ENCODE measurements around the gene ZNF467.

The ZNF467 gene

DNA sequence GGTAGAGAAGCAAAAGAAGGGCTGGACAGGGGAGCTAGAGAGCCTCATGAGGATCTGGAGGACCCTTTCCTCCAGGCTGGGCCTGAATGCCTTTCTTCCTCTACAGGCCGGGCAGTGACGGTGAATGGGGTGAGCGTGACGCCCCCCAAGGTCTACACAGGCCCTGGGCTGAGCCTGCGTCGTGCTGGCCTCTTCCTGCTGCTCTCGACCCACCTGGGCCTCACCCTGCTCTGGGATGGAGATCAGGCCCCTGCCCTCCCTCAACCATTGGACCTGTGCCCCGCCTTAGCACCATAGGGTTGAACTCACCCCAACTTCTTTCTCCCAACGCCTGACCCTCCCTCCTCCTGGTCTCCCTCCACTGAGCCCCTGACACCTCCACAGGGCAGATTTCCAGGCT is 12.6 kb upstream of the ZNF467 start:
- no peak for DNase-seq (ENCODE audit: low read depth in 2 of 2)

- DNase-seq (ENCODE audit: low read depth in 2 of 2) = no peak
Measured at GRCh38 chr7:149785402-149785801, 12.0 kb upstream of the ZNF467 start.

DNA sequence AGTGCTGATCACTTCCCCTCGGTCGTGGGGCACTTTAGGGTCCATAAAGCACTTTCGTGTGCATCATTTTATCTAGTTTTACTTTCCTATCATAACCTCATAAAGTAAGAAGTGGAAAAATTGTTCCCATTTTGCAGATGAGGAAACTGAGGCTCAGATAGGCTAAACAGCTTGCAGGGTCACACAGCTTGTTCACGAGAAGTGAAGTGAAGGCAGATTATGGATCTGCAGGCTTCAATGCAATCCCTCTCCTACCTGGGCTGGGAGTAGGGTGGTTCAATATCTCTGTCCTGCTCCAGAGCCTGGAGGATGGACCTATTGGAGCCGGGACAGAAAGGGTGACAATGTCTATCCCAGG is 10.8 kb upstream of the ZNF467 start:
- DNase-seq (ENCODE audit: low read depth in 2 of 2) = no peak

DNA sequence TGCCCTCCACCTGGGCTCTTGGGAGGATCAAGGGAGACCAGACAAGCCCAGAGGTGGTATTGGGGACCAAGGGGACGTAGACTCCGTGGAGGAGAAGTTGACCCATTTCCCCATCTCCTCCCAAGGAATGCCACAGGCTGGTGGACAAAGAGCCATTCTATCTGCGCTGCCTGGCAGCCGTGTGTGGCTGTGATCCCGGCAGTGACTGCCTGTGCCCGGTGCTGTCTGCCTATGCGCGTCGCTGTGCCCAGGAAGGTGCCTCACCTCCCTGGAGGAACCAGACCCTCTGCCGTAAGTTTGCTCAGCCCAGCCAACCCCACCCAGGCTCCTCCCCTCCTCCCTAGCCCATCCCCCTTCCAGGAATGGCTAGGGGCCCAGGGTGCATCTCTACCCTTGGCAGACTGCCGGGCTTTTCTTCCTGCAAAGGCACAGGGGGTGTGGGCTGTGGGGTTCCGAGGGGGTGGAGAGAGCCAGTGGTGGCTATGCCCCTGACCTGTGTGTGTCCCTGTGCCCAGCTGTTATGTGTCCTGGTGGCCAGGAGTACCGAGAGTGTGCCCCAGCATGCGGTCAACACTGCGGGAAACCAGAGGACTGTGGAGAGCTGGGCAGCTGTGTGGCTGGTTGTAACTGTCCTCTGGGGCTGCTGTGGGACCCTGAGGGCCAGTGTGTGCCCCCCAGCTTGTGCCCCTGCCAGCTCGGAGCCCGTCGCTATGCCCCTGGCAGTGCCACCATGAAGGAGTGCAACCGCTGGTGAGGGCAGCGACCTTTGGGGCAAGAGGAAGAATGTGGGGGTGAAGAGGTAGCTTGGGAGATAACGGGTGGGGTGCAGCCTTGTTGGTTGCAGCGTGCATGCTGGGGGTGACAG is 10.2 kb upstream of the ZNF467 start:
- DNase-seq (ENCODE audit: low read depth in 2 of 2) = no peak

DNA sequence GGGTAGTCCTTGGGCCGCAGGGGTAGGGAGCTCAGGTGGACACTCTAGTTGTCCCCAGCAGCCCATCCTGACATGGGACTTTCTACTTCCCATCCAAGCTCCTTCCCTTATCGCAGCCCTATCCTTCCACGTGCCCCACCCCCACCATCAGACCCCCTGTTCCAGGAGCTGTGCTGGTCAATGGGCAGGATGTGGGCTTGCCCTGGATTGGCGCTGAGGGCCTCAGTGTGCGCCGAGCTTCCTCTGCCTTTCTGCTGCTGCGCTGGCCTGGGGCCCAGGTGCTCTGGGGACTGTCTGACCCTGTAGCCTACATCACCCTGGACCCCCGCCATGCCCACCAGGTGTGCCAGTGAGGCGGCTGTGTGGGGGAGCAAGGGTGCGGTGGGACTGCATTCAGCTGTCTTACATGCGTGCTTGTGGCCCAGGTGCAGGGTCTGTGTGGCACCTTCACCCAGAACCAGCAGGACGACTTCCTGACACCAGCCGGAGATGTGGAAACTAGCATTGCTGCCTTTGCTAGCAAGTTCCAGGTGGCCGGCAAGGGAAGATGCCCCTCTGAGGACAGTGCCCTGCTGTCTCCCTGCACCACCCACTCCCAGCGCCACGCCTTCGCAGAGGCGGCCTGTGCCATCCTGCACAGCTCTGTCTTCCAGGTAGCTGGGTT is 9.4 kb upstream of the ZNF467 start:
- no peak for DNase-seq (ENCODE audit: low read depth in 2 of 2)

GRCh38 chr7:149781921-149782320 is 8.5 kb upstream of the ZNF467 start:
- no peak for DNase-seq (ENCODE audit: low read depth in 2 of 2)

GRCh38 chr7:149780636-149781419 is 7.4 kb upstream of the ZNF467 start:
- no peak for DNase-seq (ENCODE audit: low read depth in 2 of 2)

DNA sequence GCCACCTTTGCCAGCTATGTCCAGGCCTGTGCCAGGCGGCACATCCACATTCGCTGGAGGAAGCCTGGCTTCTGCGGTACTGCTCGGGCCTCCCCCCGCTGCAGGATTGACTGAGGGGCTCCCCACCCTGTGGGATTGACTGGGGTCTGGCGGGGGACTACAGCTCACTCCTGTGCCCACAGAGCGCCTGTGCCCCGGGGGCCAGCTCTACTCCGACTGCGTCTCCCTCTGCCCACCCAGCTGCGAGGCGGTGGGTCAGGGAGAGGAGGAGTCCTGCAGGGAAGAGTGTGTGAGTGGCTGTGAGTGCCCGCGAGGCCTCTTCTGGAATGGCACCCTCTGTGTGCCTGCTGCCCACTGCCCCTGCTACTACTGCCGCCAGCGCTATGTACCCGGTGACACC is 6.7 kb upstream of the ZNF467 start:
- DNase-seq (ENCODE audit: low read depth in 2 of 2) = no peak

DNA sequence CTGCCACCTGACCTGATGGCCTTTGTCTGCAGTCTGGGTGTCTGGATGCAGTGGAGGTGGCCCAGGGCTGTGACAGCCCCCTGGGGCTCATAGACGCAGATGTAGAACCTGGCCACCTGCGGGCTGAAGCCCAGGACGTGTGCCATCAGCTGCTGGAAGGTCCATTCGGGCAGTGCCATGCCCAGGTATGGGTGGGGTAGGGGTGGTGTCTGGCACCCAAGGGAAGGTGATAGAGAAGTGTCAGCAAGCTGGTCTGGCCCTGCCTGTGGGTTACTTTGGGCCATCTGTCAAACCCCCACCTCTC is 6.1 kb upstream of the ZNF467 start:
- DNase-seq (ENCODE audit: low read depth in 2 of 2) = no peak

DNA sequence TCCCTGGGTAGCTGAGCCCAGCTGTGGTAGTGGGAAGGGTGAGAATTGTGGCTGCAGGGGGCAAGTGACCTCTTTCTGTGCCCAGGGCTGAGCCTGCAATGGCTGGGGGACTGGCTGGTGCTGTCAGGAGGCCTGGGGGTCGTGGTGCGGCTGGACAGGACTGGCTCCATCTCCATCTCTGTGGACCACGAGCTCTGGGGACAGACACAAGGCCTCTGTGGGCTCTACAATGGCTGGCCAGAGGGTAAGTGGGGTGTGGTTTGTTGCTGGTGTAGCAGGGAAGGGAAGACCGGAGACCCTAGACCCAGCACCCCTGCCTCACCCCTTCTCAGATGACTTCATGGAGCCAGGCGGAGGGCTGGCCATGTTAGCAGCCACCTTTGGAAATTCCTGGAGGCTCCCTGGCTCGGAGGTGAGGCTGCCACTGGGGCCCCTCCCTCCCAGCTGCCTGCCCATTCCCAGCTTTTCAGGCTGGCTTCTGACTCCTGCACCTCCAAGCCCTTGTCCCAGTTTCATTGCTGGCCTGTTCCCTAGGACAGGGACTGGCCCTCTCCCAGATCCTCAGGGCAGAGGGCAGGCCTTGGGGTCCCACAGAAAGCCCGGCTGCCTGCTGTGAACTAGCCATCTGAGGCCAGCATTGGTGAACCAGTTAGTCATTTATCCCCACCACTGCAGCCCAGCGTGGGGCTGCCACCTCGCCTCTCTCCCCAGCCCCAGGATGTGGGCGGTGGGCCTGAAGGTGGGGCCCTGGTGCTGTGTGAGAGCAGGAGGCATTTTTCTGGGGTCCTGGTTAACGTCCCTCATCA is 5.5 kb upstream of the ZNF467 start:
- DNase-seq (ENCODE audit: low read depth in 2 of 2) = no peak

- no peak for DNase-seq (ENCODE audit: low read depth in 2 of 2)
Measured at GRCh38 chr7:149778327-149778637, 4.9 kb upstream of the ZNF467 start.

GRCh38 chr7:149777551-149778326 is 4.4 kb upstream of the ZNF467 start:
- no peak for DNase-seq (ENCODE audit: low read depth in 2 of 2)

DNA sequence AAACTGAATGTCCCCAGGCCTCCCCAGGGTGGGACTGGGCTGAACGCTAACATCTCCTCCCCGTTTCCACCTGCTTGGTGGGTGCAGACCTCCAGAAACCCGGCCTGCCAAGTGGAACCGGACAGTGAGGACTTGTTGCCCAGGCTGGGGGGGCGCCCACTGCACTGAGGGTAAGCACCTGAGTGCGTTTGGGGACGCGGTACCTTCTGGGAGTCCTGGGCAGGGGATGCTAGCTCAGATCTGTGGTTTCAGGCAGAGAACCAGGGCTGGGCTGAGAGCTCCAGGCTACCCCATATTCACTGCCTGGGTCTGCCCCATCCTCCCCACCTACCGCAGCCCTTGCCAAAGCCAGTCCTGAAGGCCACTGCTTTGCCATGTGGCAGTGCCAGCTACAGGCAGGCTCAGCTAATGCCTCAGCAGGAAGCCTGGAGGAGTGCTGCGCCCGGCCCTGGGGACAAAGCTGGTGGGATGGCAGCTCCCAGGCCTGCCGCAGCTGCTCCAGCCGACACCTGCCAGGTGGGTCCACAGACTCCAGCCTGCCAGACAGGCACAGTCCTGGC is 3.5 kb upstream of the ZNF467 start:
- no peak for DNase-seq (ENCODE audit: low read depth in 2 of 2)

DNA sequence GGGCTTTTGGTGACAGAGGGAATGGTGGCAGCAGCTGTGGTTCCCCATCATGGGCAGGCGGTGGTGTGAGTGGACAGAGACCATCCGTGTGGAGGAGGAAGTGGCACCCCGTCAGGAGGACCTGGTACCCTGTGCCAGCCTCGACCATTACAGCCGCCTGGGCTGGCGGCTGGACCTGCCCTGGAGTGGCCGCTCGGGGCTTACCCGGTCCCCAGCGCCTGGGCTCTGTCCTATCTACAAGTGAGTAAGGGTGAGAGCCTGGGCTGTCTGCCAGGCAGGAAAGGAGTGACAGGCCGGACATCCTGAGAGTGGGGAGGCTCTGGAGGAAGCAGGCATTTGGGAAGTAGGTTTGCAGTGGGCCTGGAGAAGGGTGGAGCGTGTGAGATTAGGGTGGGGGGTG is 2.9 kb upstream of the ZNF467 start:
- no peak for DNase-seq (ENCODE audit: low read depth in 2 of 2)

DNA sequence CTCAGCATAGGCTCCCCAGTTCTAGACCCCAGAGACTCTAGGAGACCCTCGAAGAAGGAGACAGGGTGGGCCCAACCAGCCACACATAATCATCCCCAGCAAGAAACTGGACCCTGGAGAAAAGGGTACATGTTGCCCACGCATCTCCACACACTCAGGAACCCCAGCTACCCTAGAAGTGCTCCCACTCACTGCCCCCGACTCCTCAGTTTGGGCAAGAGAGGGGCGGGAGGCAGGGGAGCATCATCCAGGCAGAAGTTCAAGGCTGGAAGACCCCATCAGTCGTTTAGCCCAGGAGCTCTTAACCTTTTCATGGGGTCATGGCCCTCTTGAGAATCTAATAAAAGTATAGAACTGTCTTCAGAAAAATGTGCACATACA is 1.8 kb upstream of the ZNF467 start:
- DNase-seq (ENCODE audit: low read depth in 2 of 2) = no peak

DNA sequence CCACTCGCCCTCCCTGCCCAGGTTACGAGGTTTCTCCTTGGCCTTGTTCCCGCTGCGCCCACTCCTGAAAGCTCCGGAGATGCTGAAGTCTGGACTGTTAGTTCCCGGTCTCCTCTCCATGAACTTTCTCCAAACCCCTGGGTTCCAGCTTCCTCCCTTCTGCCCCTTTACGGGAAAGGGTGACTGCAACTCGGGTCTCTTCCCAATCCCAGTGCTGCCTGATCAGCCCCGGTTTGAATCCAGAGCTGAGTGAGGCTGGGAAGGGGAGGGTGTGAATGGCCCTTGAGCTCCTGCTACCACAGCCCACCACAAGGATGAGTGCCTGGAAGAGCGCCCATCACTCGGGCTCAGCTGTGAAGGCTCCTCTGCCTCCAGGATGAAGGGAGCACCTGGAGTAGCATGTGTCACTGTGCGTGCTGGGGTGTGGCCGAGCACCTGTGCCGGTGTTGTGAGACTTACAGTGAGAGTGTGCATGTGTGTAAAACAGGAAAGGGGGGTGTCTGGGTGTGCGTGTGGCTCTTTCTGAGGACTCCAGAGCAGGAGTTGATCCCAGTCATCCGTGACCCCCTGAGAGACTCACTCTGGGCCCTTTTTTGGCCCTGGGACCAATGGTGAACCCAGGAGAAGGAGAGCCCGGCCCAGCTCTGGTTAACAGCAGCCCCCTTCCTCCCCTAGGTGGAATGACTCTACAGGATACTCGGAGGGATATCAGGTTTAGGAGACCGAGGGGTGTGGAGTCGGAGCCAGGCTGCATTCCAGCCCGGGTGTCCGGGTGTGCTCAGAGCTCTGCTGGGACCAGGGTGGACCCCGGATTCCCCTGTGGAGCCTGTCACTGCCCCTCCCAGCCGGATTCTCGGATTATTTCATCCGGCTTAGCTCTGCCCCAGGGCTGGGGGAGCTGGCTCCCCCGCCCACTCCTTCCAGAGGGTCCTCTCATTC is 1.1 kb upstream of the ZNF467 start:
- no peak for DNase-seq (ENCODE audit: low read depth in 2 of 2)

- DNase-seq (ENCODE audit: low read depth in 2 of 2) = no peak
Measured at GRCh38 chr7:149772956-149773434, 393 bp downstream of the ZNF467 start.

- DNase-seq (ENCODE audit: low read depth in 2 of 2) = no peak
Measured at GRCh38 chr7:149772241-149772955, 990 bp downstream of the ZNF467 start.

- DNase-seq (ENCODE audit: low read depth in 2 of 2) = peak; percentile 77 to 80
Measured at GRCh38 chr7:149771720-149772240, 1.6 kb downstream of the ZNF467 start.
